Stimulated activated CD4-positive, alpha-beta T cell treated with anti-CD3 and anti-CD28 coated beads, Interleukin-12 subunit alpha, Interleukin-12 subunit beta, amount 100 ng/mL, for 24 hours (primary cell): ENCODE data around the gene KCNK2.
"Not testable (repeated sequence)": the region's sequence is repeated elsewhere in the genome, so short reads cannot be mapped to it uniquely, and the experiment has no call there.

Experiments
- DNase-seq, 2 experiments: peaks; one replicate each; pipeline ENCODE4 v3.0.0-alpha.2; 2020; ENCODE audit warnings: low read depth in 2 of 2

Gene KCNK2

DNA sequence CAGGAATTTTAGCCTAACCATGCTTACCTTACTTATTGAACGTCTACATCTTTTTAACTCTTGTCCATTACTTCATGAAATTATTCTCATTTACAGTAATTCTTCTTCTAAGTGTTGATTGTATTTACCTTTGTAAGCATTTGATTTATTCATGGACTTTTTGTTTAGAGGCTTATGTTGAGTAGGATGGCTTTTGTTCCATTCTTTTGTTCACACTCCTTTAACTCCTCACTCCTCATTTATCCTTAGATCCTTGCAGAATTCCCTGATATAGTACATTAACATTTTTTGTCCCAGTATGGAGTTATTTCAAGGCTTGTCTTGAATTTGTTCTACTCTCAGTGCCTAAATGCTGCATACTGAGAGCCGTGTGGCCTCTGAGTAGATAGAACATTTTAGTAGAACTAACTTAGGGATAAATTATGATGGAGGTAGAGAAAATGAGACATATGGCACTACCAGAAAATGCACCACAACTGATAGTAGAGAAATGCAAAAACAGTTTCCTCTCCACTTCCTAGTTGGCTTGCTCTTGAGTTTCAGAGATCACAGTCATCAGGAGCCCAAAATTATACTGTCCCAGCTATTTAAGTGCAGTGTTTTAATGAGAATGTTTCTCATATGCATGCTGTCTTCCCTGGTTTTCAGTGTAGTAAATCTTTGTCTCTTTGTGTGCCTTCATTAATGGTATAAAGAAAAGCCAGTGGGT lies 69.5 kb downstream of the KCNK2 start:
- DNase-seq, result no peak

DNA sequence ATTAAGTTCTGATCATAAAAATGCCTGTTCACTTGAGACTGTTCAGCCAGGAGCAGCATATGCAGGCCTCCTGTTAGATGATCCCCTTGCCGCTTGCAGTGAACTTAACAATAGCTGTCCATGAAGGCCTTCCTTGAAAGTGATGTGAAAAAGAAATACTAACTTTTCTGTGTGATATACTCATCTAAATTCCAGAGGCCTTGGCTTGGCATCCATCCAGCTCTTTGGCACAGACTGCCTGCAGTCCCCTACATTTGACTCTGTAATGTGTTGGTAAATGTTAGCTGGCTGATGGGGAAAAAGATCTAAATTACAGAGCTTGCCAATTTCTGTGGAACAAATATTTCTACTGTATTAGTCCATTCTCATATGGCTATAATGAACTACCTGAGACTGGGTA lies 73.7 kb downstream of the KCNK2 start:
- DNase-seq, result no peak

DNA sequence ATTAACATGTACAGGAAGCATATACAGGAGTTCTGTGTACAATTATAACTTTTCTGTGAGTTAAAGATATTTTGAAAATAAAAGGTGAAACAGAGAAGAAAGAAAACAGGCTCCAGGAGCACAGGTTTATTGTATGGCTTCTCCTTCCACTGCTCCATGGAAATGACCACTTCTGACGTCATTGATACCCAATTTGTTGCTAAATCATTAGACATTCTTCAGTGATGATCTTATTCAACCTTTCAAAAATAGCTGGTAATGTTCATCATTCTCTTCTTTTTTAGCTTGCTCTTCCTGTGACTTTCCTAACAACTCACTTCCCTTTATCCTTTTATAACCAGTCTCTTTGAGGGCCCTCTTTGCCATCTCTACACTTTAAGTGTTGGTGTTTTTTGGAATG lies 77.8 kb downstream of the KCNK2 start:
- no peak for DNase-seq

DNA sequence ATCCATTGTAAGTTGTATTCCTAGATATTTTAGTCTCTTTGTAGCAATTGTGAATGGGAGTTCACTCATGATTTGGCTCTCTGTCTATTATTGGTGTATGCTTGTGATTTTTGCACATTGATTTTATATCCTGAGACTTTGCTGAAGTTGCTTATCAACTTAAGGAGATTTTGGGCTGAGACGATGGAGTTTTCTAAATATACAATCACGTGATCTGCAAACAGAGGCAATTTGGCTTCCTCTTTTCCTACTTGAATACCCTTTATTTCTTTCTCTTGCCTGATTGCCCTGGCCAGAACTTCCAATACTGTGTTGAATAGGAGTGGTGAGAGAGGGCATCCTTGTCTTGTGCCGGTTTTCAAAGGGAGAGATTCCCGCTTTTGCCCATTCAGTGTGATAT lies 80.6 kb downstream of the KCNK2 start:
- DNase-seq, result not testable (repeated sequence)

DNA sequence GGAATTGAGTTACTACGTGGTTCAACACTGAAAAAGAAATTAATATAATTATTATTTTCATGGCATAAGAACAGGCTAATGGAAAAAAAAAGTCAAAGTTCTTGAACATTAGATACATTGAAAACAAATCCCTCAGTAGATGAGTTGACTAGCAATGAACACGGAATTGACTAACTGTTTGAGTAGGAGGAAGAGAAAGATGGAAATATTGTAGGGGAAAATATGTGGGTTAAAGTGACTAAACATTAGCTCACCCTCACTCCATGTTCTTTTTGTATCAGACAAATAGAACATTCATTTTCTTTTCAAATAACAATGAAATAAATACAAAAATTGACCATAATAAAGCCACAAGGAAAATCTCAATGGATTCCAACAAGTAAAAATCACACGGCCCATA lies 84.3 kb downstream of the KCNK2 start:
- DNase-seq, result no peak

DNA sequence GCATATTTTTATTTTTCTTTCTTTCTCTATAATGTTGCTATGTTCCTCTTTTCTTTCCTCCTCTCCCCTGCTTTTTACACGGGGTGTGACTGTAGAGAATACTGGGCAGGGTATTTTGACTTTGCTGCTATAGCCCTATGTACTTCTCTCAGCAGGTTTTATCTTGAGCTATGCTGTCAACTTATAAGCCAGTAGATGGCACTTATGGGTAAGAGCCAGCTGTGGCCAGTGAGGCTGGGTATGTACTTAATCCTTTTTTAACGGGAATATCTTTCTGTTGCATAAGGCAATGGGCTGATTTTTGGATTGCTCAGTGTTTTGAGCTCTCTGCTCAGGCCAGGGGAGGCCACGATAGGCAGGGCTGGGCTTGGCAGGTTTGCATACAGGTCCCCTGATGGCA lies 99.0 kb downstream of the KCNK2 start:
- DNase-seq, result no peak

DNA sequence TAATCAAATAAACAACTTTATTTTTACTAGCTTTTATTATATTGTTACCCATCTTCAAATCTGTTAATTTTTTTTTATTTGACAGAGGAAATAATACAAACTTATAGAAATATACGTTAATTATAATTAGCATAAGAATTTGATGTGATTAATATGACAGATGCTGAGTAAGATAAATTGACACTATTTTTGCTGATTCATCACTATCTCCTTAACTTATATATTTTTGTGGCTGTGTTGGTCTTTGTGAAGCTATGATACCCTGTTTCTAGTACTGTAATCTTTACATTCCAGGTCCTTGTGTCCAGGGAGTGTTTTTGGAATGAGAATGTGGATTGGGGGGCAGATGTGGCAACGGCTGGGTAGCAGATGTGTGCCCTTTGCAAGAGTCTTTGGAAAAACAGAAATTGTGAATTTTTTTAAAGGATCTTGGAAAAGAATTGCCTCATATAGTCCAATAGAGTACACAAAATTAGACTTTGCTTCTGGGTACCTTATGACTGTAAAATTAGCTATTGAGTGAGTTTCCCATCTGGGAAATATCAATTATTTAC lies 102.6 kb downstream of the KCNK2 start:
- no peak for DNase-seq

DNA sequence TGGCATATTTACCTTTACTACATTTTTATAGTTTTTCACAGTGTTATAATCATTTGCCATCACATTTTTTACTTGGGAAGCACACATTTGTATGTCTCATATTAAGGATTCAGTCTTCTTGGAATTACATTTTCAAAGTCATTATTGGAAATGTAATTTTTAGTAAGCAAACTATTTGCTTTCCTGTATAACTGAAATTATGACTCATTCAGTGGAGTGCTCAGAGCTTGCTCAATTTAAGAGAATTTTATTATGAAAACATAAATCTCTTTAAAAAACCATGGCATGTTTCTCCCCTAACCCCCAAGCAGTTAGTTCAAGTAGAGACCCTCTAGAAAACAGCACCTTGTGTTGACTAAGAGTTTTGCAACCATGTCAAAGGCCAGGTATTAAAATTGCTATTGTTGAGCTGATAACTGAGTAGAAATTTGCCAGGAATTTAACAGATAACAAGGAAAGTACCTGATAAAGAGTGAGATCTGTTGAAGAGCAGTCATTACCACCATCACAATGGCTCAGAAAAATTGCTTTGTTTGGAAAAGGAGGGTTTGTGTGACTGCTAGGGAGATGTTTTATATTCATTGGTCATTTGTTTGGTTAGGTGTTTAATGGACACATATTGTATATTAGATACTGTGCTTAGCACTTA lies 105.9 kb downstream of the KCNK2 start:
- DNase-seq, result no peak

DNA sequence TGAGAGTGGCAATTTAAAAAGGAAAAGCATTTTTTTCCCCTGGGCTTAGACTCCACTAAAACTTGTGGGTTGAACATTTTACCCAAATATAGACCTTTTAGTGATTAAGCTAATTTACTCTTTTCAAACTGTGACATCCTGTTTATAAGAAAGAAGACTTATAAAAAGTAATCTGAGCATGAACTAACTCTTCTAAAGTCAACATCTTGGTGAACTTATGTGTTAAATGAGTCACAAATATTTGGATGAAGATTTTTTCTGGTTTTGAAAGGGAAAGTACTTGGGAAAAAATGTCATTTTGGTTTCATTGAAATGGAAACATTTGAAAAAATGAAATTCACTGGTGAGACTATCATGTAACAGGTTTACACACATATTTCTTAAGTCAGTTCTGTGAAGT lies 109.8 kb downstream of the KCNK2 start:
- DNase-seq, result no peak

DNA sequence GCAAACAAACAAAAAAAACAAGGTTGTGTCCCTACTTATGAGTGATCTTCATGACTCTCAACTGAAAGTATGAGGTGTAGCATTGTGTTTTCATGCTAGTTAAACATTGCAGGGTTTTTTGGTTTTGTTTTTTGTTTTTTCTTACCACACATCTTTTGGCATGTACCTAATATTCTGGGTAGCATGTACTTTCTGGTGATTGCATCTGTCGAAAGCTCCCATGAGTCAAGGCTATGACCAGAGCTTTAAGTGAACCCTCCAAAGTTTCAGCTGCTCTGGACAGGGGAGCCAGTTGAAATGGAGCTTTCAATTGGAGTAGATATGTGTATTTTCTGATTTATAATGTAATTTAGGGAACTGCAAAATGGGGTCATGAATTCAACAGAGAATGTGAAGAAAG lies 115.5 kb downstream of the KCNK2 start:
- no peak for DNase-seq

DNA sequence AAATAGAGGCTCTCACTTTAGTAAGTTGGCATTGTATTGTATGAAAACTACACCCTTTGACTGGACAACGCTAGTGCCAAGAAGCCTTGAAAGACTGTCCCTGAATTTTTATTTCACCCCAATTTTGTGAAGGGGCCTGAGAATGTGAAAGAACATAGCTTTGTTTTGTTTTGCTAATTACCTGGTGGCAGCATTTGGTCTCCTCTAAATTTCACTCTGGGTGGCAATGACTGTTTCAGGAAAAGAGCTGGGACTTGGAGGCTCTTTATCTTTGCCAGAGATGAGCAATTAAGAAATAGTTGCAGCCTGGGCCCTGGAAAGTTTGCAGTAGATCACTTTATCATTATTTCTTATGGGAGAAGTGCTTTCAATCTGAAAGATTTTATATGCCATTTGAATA lies 117.6 kb downstream of the KCNK2 start:
- DNase-seq, result no peak

DNA sequence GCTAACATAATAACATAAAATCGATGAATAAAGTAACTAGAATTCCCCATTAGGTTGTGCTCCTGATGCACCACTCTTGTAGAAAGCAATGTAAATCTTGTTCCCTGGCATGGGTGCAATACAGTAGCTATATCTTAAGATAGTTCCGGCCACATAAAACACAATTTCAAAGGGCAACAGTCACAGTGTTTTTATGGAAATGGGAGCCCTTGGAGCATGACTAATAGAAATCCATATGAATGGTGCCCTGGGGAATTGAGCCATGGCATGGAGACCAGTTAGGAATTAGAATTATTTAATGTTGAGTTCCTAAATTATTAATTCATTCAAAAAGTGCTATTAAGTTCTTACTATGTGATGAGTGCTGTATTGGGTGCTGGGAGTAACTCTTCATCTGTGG lies 118.7 kb downstream of the KCNK2 start:
- DNase-seq, result no peak

DNA sequence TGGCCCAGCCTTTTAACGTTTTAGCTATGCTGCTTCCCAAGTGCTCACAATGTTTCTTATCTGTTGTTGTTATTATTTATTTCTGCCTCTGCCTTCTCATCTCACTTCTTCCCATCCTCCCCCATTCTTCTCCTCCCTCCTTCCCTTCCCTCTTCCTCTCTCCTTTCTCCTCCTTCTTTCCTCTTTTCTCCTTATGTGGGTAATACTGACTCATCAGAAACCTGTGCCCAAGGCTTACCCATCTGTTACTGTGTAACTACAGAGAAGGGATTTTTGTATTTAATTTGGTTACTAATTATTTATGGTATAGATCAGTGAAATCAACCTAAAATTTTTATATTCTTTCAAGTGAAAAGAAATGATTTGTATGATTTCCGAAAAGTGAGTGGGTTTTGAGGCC lies 120.3 kb downstream of the KCNK2 start:
- DNase-seq, result no peak

DNA sequence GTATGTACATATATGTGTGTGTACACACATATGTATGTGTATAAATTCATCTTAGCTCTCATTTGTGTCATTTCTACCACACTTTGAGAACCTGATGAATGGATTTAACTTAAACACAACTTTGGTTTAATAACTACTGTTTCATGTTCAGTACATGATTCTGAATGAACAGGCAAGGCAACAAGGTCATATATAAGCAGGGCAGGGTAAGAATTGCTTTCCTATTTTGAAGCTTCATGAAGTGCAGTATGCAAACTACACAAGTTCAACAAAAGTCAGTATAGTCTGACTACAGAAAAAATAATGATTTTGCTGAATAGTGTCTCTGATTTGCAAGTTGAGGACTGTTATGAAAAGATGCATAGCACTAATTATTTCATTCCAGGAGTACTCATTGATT lies 127.6 kb downstream of the KCNK2 start:
- DNase-seq, result no peak

DNA sequence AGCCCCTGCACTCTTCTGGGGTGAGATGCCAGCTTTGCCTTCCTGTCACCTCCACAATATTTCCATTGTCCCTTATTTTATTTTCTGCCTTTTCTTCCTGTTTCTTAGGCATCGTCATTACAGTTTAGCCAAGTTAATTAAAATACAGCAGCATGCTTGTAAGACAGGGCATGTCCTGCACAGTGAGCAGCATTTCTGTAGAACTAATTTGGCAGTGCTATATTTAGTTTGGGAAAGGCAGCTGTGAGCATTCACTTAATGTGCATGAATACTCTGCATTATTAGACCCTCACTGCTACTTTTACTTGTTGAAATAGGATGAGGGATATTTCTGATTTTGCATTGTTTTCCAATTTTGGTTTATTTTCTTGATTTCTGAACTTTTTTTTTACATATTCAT lies 133.3 kb downstream of the KCNK2 start:
- no peak for DNase-seq

DNA sequence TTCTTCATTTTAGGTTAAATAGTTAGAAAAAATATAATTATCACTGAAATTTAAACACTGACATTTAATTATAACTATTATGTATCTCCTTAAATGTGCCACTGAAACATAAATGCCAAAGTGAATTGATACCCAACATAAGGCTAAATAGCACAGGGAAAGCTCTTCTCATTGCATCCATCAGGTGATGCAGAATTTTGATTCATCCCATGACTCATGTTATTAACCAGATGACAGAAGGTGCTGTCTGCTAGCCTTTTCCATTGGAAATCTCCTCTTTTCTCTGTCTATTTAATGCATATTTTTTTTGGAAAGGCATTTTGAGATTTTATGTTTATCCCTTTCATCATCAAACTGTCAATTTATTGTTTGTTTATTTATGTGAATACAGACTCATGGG lies 136.8 kb downstream of the KCNK2 start:
- DNase-seq, result no peak

DNA sequence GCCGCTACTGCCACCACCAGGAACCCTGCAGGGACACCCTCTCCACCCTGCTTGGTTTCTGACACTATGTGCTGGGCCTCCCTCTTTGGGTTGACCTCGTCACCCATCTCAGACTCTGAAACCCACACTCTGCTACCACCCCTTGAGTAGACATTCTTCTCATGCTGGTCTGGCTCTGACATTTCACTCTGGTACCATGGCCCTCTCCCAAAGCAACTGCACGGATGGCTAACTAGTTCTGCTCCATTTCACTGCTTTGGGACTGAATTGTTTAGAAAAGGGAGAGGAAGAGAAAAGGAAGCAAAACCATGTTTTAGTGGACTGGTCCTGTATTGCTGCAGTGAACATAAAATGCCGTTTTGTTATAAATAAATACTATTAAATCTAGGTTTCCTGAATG lies 137.8 kb downstream of the KCNK2 start:
- DNase-seq, result no peak

DNA sequence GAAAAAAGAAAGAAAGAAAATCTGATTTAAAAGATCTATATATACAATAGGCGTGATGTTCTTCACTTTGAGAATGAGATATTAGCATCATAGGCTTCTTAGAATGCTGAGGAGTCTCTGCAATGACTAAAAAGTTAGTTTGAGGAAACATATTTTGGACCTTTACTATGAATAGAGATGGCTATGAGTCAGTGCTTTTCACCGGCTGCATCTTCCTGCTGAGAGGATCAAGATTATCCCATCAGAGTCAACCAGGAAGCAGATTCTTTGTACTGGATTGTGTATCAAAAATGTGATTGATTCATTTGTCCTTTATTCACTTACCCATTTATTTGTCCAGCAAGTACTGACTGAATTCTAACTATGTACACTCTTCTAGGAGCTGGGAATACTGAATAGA lies 144.2 kb downstream of the KCNK2 start:
- DNase-seq, result no peak

DNA sequence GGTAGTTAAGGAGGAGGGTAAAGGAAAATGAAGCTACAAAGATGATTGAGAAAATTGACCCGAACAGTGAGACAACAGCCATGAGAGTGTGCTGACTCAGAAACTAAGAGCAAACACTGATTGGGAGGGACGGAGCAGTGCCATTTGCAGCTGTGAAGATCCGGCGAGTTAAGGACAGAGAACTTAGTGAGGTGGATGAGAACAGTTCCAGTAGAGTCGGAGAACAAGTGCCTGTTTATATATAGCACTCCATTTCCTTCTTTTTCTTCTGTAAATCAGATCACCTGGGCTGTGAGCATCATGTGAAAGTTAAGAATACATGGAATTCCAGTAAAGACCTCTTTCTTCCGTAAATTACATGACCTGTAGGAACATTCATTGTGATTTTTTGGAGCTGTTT lies 145.7 kb downstream of the KCNK2 start:
- no peak for DNase-seq

DNA sequence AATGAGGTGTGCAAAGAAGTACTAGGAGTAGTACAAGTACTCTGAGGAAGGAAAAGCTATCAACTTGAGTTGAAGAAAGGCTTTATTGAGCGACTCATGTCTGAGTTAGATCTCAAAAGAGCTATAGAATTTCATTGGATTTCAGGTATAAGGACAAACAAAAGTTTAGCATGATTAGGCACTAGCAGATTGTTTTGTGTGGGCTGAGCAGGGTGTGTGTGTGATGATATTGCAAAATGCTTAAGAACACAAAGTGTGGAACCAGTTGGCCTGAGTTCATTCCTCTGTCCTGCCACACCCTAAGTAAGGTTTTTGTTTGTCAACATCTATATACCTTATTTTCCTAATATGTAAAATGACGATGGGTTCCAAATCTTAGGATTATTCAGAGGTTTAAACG lies 158.9 kb downstream of the KCNK2 start:
- DNase-seq, result no peak

DNA sequence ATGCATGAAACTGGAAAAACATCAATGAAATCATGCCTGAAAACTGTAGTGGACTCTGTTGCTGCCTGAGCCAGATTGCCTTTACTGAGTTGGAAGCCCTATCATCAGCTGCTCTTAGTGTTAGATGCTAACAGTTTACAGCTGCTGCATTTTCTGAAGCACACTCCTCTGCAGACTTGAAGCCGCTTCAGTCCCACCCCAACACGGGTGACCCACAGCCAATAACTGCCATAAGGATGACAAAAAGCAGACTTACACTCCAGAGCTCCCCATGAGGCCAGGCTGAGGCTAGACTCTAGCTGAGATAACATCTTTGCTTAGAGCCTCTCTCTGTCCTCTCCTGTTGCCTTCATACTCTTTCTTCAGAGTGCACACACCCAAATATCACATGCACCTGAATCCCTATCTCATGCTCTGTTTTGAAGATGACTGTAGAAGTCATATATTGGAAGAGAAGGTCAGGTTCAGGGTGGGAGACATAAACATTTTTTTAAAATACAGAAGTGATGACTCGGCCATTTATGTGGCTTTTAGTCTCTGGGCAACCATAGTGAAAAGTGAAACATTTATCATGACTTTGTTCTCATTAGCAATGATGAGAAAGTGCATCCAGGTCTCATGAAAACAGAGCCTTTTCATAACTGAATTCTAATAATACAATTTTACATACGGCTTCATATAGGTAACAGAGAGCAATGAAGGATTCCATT lies 161.0 kb downstream of the KCNK2 start:
- no peak for DNase-seq

DNA sequence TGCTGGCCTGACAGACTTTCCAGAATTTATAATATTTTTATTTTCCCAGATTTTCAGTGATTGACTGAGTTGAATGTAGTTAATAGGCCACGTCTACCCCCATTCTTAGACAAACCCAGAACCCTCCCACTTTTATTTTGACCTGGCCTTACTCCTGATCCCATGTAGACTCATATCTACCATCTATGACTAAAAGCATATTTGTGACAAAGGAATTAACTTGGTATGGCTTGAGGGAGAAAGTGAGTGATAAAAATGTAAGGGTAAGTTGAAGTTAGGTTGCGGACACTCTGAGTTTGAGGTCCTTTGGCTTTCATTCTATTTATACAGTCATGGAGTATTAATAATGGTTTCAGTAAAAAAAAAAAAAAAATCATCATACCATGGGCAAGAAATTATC lies 168.4 kb downstream of the KCNK2 start:
- DNase-seq, result no peak

DNA sequence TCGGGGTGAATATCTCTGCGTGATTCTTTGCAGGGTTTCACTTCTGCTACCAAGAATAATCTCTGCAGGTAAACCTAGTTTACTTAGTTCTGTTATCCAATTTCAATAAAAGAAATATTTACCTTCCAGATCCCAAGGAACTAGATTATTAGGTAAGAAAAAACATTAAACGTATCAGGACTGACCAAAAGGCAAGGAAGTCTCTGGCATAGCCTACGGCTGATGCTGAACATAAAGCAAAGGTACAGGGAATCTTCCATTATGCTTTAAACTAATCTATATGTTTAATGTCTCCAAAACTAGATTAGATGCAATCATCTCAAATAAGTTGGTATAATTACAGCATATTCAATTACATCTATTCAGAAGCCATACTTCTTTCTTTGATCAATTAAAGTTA lies 168.9 kb downstream of the KCNK2 start:
- DNase-seq, result no peak
